UCSD-AML1 (cell line): ENCODE results near the gene CNR2.
"Not testable (repeated sequence)": the region's sequence is repeated elsewhere in the genome, so short reads cannot be mapped to it uniquely, and the experiment has no call there.

Experiments
- DNase-seq: peaks from one replicate; lab custom pipeline; 2025; ENCODE audit not compliant: unreplicated experiment; lab: John Stamatoyannopoulos, UW

The CNR2 gene

GRCh38 chr1:23838401-23838866, 74.7 kb downstream of the CNR2 start:
- DNase-seq = peak; percentile 69

- no peak for DNase-seq
Measured at GRCh38 chr1:23837908-23838307, 75.3 kb downstream of the CNR2 start.

- no peak for DNase-seq
Measured at GRCh38 chr1:23836037-23836436, 77.1 kb downstream of the CNR2 start.

- DNase-seq = not testable (repeated sequence)
Measured at GRCh38 chr1:23834156-23834555, 79.0 kb downstream of the CNR2 start.

- no peak for DNase-seq
Measured at GRCh38 chr1:23827717-23828116, 85.4 kb downstream of the CNR2 start.

GRCh38 chr1:23826590-23826989, 86.6 kb downstream of the CNR2 start:
- DNase-seq = not testable (repeated sequence)

- DNase-seq = no peak
Measured at GRCh38 chr1:23825762-23826522, 87.2 kb downstream of the CNR2 start.

GRCh38 chr1:23825076-23825761, 87.9 kb downstream of the CNR2 start, which contains the start of gene HMGCL:
Gene HMGCL (minus strand): TSS chr1:23825429. CDS start chr1:23825415, 14 bp downstream.
- peak; percentile 92 for DNase-seq

GRCh38 chr1:23824711-23825075, 88.5 kb downstream of the CNR2 start:
- DNase-seq = no peak

GRCh38 chr1:23823767-23824166, 89.4 kb downstream of the CNR2 start:
- DNase-seq = no peak
